ENCODE results near the gene PRKG2. TPM values are rescaled to one million over a fixed set of nuclear protein-coding genes. Genes with fewer than 3 reads are reported as not detected.

Gene PRKG2
- total RNA-seq, 4 donors from 2014 or later = 7.3 to 11.2 (median 8.8) TPM

DNA sequence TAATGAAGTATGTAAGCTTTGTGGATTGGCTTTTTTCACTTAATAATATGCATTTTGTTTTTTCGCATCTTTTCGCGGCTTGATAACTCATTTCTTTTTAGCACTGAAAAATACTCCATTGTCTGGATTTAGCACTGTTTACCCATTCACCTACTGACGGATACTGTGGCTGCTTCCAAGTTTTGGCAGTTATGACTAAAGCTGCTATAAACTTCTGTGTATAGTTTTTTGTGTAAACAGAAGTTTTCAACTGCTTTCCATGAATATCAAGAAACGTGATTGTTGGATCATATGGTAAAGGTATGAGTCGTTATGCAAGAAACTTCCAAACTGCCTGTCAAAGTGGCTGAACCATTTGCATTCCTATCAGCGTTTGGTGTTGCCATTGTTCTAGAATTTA lies 96.9 kb downstream of the PRKG2 start:
- no peaks in the 10 kb centered on the region for H3K36me3 ChIP-seq
- TF ChIP-seq, protein P1, sequence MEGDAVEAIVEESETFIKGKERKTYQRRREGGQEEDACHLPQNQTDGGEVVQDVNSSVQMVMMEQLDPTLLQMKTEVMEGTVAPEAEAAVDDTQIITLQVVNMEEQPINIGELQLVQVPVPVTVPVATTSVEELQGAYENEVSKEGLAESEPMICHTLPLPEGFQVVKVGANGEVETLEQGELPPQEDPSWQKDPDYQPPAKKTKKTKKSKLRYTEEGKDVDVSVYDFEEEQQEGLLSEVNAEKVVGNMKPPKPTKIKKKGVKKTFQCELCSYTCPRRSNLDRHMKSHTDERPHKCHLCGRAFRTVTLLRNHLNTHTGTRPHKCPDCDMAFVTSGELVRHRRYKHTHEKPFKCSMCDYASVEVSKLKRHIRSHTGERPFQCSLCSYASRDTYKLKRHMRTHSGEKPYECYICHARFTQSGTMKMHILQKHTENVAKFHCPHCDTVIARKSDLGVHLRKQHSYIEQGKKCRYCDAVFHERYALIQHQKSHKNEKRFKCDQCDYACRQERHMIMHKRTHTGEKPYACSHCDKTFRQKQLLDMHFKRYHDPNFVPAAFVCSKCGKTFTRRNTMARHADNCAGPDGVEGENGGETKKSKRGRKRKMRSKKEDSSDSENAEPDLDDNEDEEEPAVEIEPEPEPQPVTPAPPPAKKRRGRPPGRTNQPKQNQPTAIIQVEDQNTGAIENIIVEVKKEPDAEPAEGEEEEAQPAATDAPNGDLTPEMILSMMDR (IDR thresholded peaks at IDR 0.05) = no peak
- TF ChIP-seq POLR2A (IDR thresholded peaks at IDR 0.05; ENCODE audit: low read depth) = no peak
- no peak for TF ChIP-seq EP300 (IDR thresholded peaks at IDR 0.05)
- no peak for TF ChIP-seq POLR2AphosphoS5 (IDR thresholded peaks at IDR 0.05)
- H3K4me3 ChIP-seq = no peak overlapping the region
- intact Hi-C loops (cut with DNase I) = no loop called here
- DNase-seq (ENCODE audit: extremely low spot score) = no peak
- H3K4me1 ChIP-seq = peaks cover 0 to 6% (median 0%) of the 10 kb centered on the region in 4 donors
- 74% methylated on average over 7 of the region's 7 CpGs for WGBS
- no peaks in the 10 kb centered on the region for H3K9me3 ChIP-seq
- no peak overlapping the region for H3K27ac ChIP-seq (replicated peaks in 1 of 4)
- no peaks in the 10 kb centered on the region for H3K27me3 ChIP-seq

- H3K4me3 ChIP-seq = no peak overlapping the region
- WGBS = 76% methylated on average over 1 of the region's 1 CpG
Measured at GRCh38 chr4:81116566-81116965, 98.5 kb downstream of the PRKG2 start.

DNA sequence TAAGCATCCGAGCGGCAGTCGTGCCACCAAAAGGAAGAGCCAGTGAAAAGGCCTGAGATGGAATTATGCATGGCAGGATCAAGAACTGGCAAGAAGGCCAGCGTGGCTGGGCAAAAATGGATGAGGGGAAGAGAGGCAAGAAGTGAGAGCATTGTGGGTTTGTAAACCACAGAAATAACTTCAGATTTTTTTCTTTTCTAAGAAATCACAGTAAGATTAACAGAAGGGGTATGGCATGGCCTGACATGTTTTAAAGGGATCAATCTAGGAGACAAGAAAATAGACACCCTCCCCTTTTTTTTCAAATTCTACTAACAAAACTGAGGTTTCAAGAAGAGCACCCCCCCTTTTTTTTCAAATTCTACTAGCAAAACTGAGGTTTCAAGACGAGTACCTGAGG lies 102.0 kb downstream of the PRKG2 start:
- H3K4me3 ChIP-seq = no peak overlapping the region
- TF ChIP-seq, protein P1 (IDR thresholded peaks at IDR 0.05) = no peak
- TF ChIP-seq POLR2A (IDR thresholded peaks at IDR 0.05; ENCODE audit: low read depth) = no peak
- no peak for TF ChIP-seq EP300 (IDR thresholded peaks at IDR 0.05)
- TF ChIP-seq POLR2AphosphoS5 (IDR thresholded peaks at IDR 0.05) = no peak
- H3K4me1 ChIP-seq = peaks cover 0 to 6% (median 0%) of the 10 kb centered on the region in 4 donors
- H3K36me3 ChIP-seq = no peaks in the 10 kb centered on the region
- intact Hi-C loops (cut with DNase I) = no loop called here
- H3K9me3 ChIP-seq = no peaks in the 10 kb centered on the region
- H3K27me3 ChIP-seq = no peaks in the 10 kb centered on the region
- 90% methylated on average over 5 of the region's 5 CpGs for WGBS
- DNase-seq (ENCODE audit: extremely low spot score) = no peak
- no peak overlapping the region for H3K27ac ChIP-seq (replicated peaks in 1 of 4)

More at GRCh38 chr4:81116566-81116965, 98.5 kb downstream of the PRKG2 start:
- no peak for TF ChIP-seq EP300 (IDR thresholded peaks at IDR 0.05)
- no peak for TF ChIP-seq POLR2AphosphoS5 (IDR thresholded peaks at IDR 0.05)
- no peak for TF ChIP-seq POLR2A (IDR thresholded peaks at IDR 0.05; ENCODE audit: low read depth)
- TF ChIP-seq, protein P1 (IDR thresholded peaks at IDR 0.05) = no peak
- intact Hi-C loops (cut with DNase I) = no loop called here
- Histone ChIP-seq H3K27me3 (no peaks in the 10 kb centered on the region), H3K4me1 (peaks cover 0 to 6% (median 0%) of the 10 kb centered on the region in 4 donors), H3K36me3 (no peaks in the 10 kb centered on the region), H3K27ac (replicated peaks in 1 of 4) (no peak overlapping the region), H3K9me3 (no peaks in the 10 kb centered on the region)
- no peak for DNase-seq (ENCODE audit: extremely low spot score)

DNA sequence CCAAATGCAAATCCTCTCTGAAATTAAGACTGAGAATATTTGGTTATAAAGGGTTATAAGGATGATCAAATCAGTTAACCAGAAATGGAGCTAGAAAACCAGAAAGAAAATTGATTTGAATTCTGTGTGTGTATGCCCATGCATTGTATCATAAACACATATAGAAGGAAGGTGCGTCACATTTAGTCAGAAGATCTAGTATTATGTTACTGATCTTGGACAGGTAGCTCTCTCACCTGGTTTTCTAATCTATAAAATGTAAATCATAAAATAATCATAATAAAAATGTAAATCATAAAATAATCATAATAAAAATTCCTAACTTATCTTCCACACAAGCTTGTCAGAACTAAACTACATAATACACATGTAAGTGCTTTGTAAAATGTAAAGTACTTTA lies 105.7 kb downstream of the PRKG2 start:
- H3K27ac ChIP-seq (replicated peaks in 1 of 4) = no peak overlapping the region
- no peaks in the 10 kb centered on the region for H3K9me3 ChIP-seq
- intact Hi-C loops (cut with DNase I) = no loop called here
- DNase-seq (ENCODE audit: extremely low spot score) = no peak
- TF ChIP-seq POLR2A (IDR thresholded peaks at IDR 0.05; ENCODE audit: low read depth) (no peak), POLR2AphosphoS5 (IDR thresholded peaks at IDR 0.05) (no peak), EP300 (IDR thresholded peaks at IDR 0.05) (no peak)
- TF ChIP-seq, protein P1 (IDR thresholded peaks at IDR 0.05) = no peak
- H3K4me1 ChIP-seq = no peaks in the 10 kb centered on the region
- H3K4me3 ChIP-seq = no peak overlapping the region
- no peaks in the 10 kb centered on the region for H3K36me3 ChIP-seq
- 82% methylated on average over 1 of the region's 1 CpG for WGBS
- H3K27me3 ChIP-seq = no peaks in the 10 kb centered on the region

GRCh38 chr4:81106150-81106549 lies 108.9 kb downstream of the PRKG2 start:
- Histone ChIP-seq H3K27me3 (no peaks in the 10 kb centered on the region), H3K27ac (replicated peaks in 1 of 4) (no peak overlapping the region), H3K4me1 (no peaks in the 10 kb centered on the region), H3K4me3 (no peak overlapping the region), H3K9me3 (no peaks in the 10 kb centered on the region), H3K36me3 (no peaks in the 10 kb centered on the region)
- no peak for TF ChIP-seq EP300 (IDR thresholded peaks at IDR 0.05)
- no peak for TF ChIP-seq POLR2AphosphoS5 (IDR thresholded peaks at IDR 0.05)
- no peak for TF ChIP-seq POLR2A (IDR thresholded peaks at IDR 0.05; ENCODE audit: low read depth)
- TF ChIP-seq, protein P1 (IDR thresholded peaks at IDR 0.05) = no peak
- intact Hi-C loops (cut with DNase I) = no loop called here
- no peak for DNase-seq (ENCODE audit: extremely low spot score)
- 80% methylated on average over 4 of the region's 4 CpGs for WGBS
